Mesendoderm (in vitro differentiated cells): ENCODE data around the gene LRRC74B.
"Not testable (repeated sequence)": the region's sequence is repeated elsewhere in the genome, so short reads cannot be mapped to it uniquely, and the experiment has no call there.

ENCODE experiments used
- DNase-seq: peaks from one replicate; pipeline ENCODE4 v3.0.0; 2013
- H2AK5ac ChIP-seq: 2 replicates; pipeline ENCODE4 v1.6.1; 2013; ENCODE audit warnings: low read length, inconsistent platforms
- H2BK120ac ChIP-seq: 2 replicates; pipeline ENCODE4 v1.6.1; 2013; ENCODE audit warnings: low read depth, mild to moderate bottlenecking, low read length, moderate library complexity, mixed read lengths
- H2BK15ac ChIP-seq: replicated peaks from 2 replicates; pipeline ENCODE4 v1.6.1; 2013; ENCODE audit warnings: low read depth, mild to moderate bottlenecking, moderate library complexity
- H2BK5ac ChIP-seq: 2 replicates; pipeline ENCODE4 v1.6.1; 2013; ENCODE audit warnings: low read length, inconsistent platforms
- H3K18ac ChIP-seq: 2 replicates; pipeline ENCODE4 v1.6.1; 2013; ENCODE audit warnings: mild to moderate bottlenecking, low read length, mixed read lengths
- H3K23ac ChIP-seq: one replicate; pipeline ENCODE4 v1.6.1; 2013; ENCODE audit warnings: low read length
- H3K27ac ChIP-seq: 2 replicates; pipeline ENCODE4 v1.5.1; 2013; ENCODE audit warnings: low read depth, mild to moderate bottlenecking, inconsistent platforms, low read length, moderate library complexity
- H3K27me3 ChIP-seq: 2 replicates; pipeline ENCODE4 v1.6.1; 2013; ENCODE audit warnings: low read length, control low read depth, mild to moderate bottlenecking, inconsistent platforms; ENCODE audit not compliant: insufficient read depth, poor library complexity
- H3K36me3 ChIP-seq: 2 replicates; pipeline ENCODE4 v1.6.1; 2013; ENCODE audit warnings: low read length, inconsistent platforms; ENCODE audit not compliant: control insufficient read depth, insufficient read depth
- H3K4ac ChIP-seq: one replicate; pipeline ENCODE4 v1.6.1; 2013; ENCODE audit warnings: low read depth, mild to moderate bottlenecking, low read length, moderate library complexity
- H3K4me1 ChIP-seq: 2 replicates; pipeline ENCODE4 v1.6.1; 2013; ENCODE audit warnings: low read depth, low read length, inconsistent platforms; ENCODE audit not compliant: control insufficient read depth
- H3K4me2 ChIP-seq: 2 replicates; pipeline ENCODE4 v1.6.1; 2013; ENCODE audit warnings: low read length
- H3K4me3 ChIP-seq: 2 replicates; pipeline ENCODE4 v1.5.1; 2013; ENCODE audit warnings: mild to moderate bottlenecking, low read length
- H3K56ac ChIP-seq: one replicate; pipeline ENCODE4 v1.6.1; 2013; ENCODE audit warnings: low read length
- H3K79me1 ChIP-seq: 2 replicates; pipeline ENCODE4 v1.6.1; 2013; ENCODE audit warnings: low read length, inconsistent platforms
- H3K79me2 ChIP-seq: 2 replicates; pipeline ENCODE4 v1.6.1; 2013; ENCODE audit warnings: mild to moderate bottlenecking, low read length; ENCODE audit not compliant: control insufficient read depth, insufficient read depth
- H3K9ac ChIP-seq: 2 replicates; pipeline ENCODE4 v1.6.1; 2013; ENCODE audit warnings: low read length, inconsistent platforms
- H4K5ac ChIP-seq: one replicate; pipeline ENCODE4 v1.6.1; 2013; ENCODE audit warnings: low read length
- H4K8ac ChIP-seq: one replicate; pipeline ENCODE4 v1.6.1; 2013; ENCODE audit warnings: low read depth, mild to moderate bottlenecking, control low read depth, low read length, moderate library complexity
- WGBS: extraction: QIAGEN DNeasy Blood & Tissue Kit; methylation state at CpG from one replicate; pipeline ENCODE4 v1.1.7; 2013; ENCODE audit warnings: low lambda C conversion rate, missing lambda C conversion rate; ENCODE audit not compliant: insufficient coverage; ENCODE audit errors: extremely low coverage; 5-methylcytosine and 5-hydroxymethylcytosine counted together

Gene LRRC74B

DNA sequence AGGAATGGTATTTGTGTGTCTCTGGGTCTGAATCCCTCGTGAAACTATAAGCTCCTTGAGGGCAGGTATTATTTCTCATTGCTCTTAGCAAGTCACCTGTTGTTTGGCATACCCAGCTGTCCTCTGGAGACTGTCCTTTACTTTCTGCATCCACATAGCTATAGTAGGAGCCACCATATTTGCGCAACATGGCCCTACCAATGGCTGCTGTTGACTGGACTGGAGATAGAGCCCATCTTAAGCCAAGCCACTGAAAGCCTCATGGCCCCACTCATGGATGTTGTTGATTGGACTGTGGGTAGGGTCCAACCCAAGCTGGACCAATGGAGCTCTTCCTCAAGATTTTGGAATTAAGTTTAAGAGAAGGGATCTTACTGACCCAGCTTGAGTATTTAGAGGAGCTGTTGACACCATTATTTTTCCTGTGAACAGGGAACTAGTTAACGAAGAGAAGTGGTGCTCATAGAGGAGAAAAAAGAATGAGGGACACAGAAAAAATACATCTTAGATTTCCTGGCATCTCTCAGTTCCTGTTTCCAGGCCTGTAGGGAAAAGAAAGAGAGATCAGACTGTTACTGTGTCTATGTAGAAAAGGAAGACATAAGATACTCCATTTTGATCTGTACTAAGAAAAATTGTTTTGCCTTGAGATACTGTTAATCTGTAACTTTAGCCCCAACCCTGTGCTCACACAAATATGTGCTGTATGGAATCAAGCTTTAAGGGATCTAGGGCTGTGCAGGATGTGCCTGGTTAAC, 47.2 kb downstream of the LRRC74B start:
- no peak overlapping the region for H3K18ac ChIP-seq
- H2BK15ac ChIP-seq: no peak overlapping the region
- no peak overlapping the region for H4K8ac ChIP-seq
- no peaks in the 10 kb centered on the region for H3K27me3 ChIP-seq
- H2BK120ac ChIP-seq: no peak overlapping the region
- no peak overlapping the region for H3K4me2 ChIP-seq
- no peak overlapping the region for H4K5ac ChIP-seq
- no peaks in the 10 kb centered on the region for H3K79me2 ChIP-seq
- H3K27ac ChIP-seq: no peak overlapping the region
- H3K36me3 ChIP-seq: no peaks in the 10 kb centered on the region
- no peak overlapping the region for H3K4me3 ChIP-seq
- H3K4ac ChIP-seq: no peak overlapping the region
- DNase-seq: no peak
- H2AK5ac ChIP-seq: no peak overlapping the region
- H3K79me1 ChIP-seq: no peaks in the 10 kb centered on the region
- no peak overlapping the region for H3K56ac ChIP-seq
- H3K4me1 ChIP-seq: no peaks in the 10 kb centered on the region
- H3K23ac ChIP-seq: no peak overlapping the region
- no peak overlapping the region for H3K9ac ChIP-seq
- no peak overlapping the region for H2BK5ac ChIP-seq
- no CpG with 5 or more reads among the region's 3 CpGs for WGBS

DNA sequence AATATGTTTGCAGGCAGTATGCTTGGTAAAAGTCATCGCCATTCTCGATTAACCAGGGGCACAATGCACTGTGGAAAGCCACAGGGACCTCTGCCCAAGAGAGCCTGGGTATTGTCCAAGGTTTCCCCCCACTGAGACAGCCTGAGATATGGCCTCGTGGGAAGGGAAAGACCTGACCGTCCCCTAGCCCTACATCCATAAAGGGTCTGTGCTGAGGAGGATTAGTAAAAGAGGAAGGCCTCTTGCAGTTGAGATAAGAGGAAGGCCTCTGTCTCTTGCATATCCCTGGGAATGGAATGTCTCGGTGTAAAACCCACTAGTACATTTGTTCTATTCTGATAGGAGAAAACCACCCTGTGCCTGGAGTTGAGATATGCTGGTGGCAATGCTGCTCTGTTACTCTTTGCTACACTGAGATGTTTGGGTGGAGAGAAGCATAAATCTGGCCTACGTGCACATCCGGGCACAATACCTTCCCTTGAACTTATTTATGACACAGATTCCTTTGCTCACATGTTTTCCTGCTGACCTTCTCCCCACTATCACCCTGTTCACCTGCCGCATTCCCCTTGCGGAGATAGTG, 47.9 kb downstream of the LRRC74B start:
- not testable (repeated sequence) for H3K23ac ChIP-seq, H4K5ac ChIP-seq, H3K18ac ChIP-seq, H3K4me2 ChIP-seq, H3K27ac ChIP-seq, H3K4me1 ChIP-seq, H3K56ac ChIP-seq, H3K9ac ChIP-seq, H2BK120ac ChIP-seq, H2BK5ac ChIP-seq, H3K36me3 ChIP-seq, H3K27me3 ChIP-seq, H3K79me1 ChIP-seq, H3K4ac ChIP-seq, H3K79me2 ChIP-seq, H2BK15ac ChIP-seq, H4K8ac ChIP-seq, H2AK5ac ChIP-seq, H3K4me3 ChIP-seq
- peak; percentile 56 for DNase-seq
- no CpG with 5 or more reads among the region's 9 CpGs for WGBS

DNA sequence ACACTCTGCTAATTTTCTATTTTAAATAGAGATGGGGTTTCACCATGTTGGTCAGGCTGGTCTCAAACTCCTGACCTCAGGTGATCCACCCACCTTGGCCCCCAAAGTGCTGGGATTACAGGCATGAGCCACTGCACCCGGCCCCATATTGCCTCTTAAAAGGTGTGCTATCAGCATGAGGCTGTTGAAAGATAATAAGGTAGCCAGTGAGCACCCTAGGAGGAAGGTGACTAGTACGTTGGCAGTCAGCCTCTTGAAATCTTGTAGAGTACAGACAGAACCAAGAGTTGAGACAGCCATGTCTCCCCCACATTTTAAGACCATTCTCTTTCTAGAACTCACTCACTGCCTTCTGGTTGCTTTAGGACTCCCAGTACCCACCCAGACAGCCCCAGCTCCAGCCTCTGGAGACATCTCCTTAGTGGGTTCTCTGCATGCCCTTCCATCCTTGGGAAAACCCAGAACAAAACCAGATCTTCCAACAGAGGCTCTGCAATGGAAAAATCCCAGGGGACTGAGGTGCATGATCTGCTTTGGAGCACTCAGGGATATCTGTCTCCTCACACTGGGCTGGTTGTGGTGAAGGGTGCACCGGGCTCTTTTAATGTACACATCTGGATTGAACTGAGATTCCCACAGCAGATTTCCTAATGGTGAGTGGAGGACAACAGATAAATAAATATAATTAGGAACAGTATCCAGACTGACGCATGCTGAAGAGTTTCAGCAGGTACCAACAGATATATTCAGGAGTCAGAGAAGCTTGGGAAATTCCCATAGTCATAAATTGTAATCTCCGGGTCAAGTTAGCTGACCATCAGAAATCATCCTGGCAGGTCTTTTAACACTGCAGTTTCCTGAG, 49.4 kb downstream of the LRRC74B start:
- H4K8ac ChIP-seq: no peak overlapping the region

DNA sequence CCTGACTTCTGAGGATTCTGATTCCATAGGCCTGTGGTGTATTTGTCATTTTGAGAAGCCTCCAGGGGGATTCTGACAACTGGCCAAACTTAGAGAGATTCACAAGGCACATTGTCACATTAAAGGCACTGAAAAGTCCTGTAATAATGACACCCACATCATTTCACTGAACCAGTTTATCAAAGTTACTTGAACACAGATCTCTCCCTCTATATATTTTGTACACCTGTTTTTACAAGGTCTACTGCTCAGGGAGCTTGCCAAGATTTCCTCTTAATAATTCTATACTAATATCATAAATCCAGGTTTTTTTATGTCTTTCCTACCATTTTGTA, 50.0 kb downstream of the LRRC74B start:
- Histone ChIP-seq H3K4me3 (no peak overlapping the region), H2BK15ac (no peak overlapping the region), H3K4ac (no peak overlapping the region), H3K18ac (no peak overlapping the region), H3K4me2 (no peak overlapping the region), H3K79me2 (no peaks in the 10 kb centered on the region), H2AK5ac (no peak overlapping the region), H4K5ac (no peak overlapping the region), H3K79me1 (no peaks in the 10 kb centered on the region), H2BK5ac (no peak overlapping the region), H3K27me3 (no peaks in the 10 kb centered on the region), H3K4me1 (peaks cover 3% of the 10 kb centered on the region), H4K8ac (no peak overlapping the region), H3K36me3 (no peaks in the 10 kb centered on the region), H3K9ac (no peak overlapping the region), H2BK120ac (no peak overlapping the region), H3K56ac (no peak overlapping the region), H3K27ac (no peak overlapping the region), H3K23ac (no peak overlapping the region)
- DNase-seq: no peak

More for the DNA sequence above, 49.4 kb downstream of the LRRC74B start:
- no CpG with 5 or more reads among the region's 5 CpGs for WGBS
- Histone ChIP-seq H4K5ac (no peak overlapping the region), H3K4me2 (no peak overlapping the region), H3K4me3 (no peak overlapping the region), H2BK5ac (no peak overlapping the region), H2BK120ac (no peak overlapping the region), H3K9ac (no peak overlapping the region), H3K36me3 (no peaks in the 10 kb centered on the region), H3K23ac (no peak overlapping the region), H3K4me1 (no peaks in the 10 kb centered on the region), H2AK5ac (no peak overlapping the region), H3K79me2 (no peaks in the 10 kb centered on the region), H3K27ac (no peak overlapping the region), H3K27me3 (no peaks in the 10 kb centered on the region), H3K79me1 (no peaks in the 10 kb centered on the region), H2BK15ac (no peak overlapping the region), H3K56ac (no peak overlapping the region), H3K4ac (no peak overlapping the region), H3K18ac (no peak overlapping the region)
- no peak for DNase-seq

DNA sequence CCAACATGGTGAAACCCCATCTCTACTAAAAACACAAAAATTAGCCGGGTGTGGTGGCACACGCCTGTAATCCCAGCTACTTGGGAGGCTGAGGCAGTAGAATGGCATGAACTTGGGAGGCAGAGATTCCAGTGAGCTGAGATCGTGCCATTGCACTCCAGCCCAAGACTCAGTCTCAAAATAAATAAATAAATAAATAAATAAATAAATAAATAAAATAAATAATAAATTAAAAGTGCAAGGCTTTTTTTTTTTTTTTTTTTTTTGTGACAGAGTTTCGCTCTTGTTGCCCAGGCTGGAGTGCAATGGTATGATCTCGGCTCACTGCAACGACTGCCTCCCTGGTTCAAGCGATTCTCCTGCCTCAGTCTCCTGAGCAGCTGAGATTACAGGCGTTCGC, 51.1 kb downstream of the LRRC74B start:
- not testable (repeated sequence) for H3K4me1 ChIP-seq, H3K4me3 ChIP-seq, H3K36me3 ChIP-seq, H2BK15ac ChIP-seq, H4K8ac ChIP-seq, H3K27ac ChIP-seq, H3K9ac ChIP-seq, H3K23ac ChIP-seq, H3K4me2 ChIP-seq, H3K18ac ChIP-seq, H3K56ac ChIP-seq, DNase-seq, H3K79me2 ChIP-seq, H3K79me1 ChIP-seq, H2AK5ac ChIP-seq, H3K27me3 ChIP-seq, H4K5ac ChIP-seq, H3K4ac ChIP-seq, H2BK5ac ChIP-seq, H2BK120ac ChIP-seq
- WGBS: no CpG with 5 or more reads among the region's 9 CpGs
